Uterus (tissue), 2 donors: ENCODE results near the gene MAPK8IP2.

Experiments used
- CTCF ChIP-seq, 4 experiments: fragments of 200-600 bp in 2 of 4; fragments of 450-650 bp in 2 of 4; sonication (generic) in 2 of 4; IDR thresholded peaks; one replicate each; pipeline ENCODE4 v1.5.1; 2016 to 2019; ENCODE audit warnings: antibody characterized with exemption in 4 of 4, mild to moderate bottlenecking in 2 of 4, moderate library complexity in 1 of 4
- POLR2A ChIP-seq, 2 donors: fragments of 450-650 bp; IDR thresholded peaks; one replicate each; pipeline ENCODE4 v1.6.1; 2016; ENCODE audit warnings: antibody characterized with exemption in 2 of 2, mild to moderate bottlenecking in 1 of 2, moderate library complexity in 1 of 2

GRCh38 chr22:50653256-50653655 is 52.7 kb downstream of the MAPK8IP2 start:
- no peak for TF ChIP-seq CTCF (IDR thresholded peaks at IDR 0.05)
- no peak for TF ChIP-seq POLR2A (IDR thresholded peaks at IDR 0.05)
